B cell (primary cell): Measurements from ENCODE around the gene ADAMTS17. TPM values are rescaled to one million over a fixed set of nuclear protein-coding genes. Genes with fewer than 3 reads are reported as not detected.

Experiments
- ATAC-seq: fragments of 200-7000 bp; cut with Tn5 transposase; one replicate; pipeline ENCODE4 v1.10.0; 2021; ENCODE audit warnings: low read depth, mild to moderate bottlenecking, moderate number of reproducible peaks, moderate library complexity
- CTCF ChIA-PET: fragments of 350-600 bp; sonication (Branson Sonifier 250); formaldehyde crosslinking; loops from one replicate; lab custom pipeline; 2021; ENCODE audit warnings: antibody characterized with exemption, inconsistent platforms; lab: Charles Lee
- POLR2A ChIA-PET: fragments of 350-600 bp; sonication (Branson Sonifier 250); formaldehyde crosslinking; loops from one replicate; lab custom pipeline; 2021; ENCODE audit warnings: antibody characterized with exemption; lab: Charles Lee
- DNase-seq: peaks from one replicate; pipeline ENCODE4 v3.0.0; 2013
- H2AFZ ChIP-seq: 2 replicates; pipeline ENCODE4 v1.6.1; 2012; ENCODE audit warnings: mild to moderate bottlenecking, low read depth, low read length; ENCODE audit not compliant: insufficient read depth, poor library complexity, severe bottlenecking
- H3K27ac ChIP-seq, 2 donors: 1 replicate in 1 of 2; 2 replicates in 1 of 2; pipeline ENCODE4 v1.5.1; 2012 to 2013; ENCODE audit warnings: low read length in 2 of 2, mild to moderate bottlenecking in 2 of 2, moderate library complexity in 1 of 2
- H3K27me3 ChIP-seq, 4 experiments: fragments of 200-600 bp in 1 of 4; sonication (generic) in 1 of 4; replicated peaks in 1 of 4; 1 replicate in 2 of 4; 2 replicates in 2 of 4; pipeline versions ENCODE4 v1.6.1 to v1.7.0; 2013 to 2016; ENCODE audit warnings: low read length in 3 of 4, mild to moderate bottlenecking in 2 of 4, mixed read lengths in 1 of 4, moderate library complexity in 1 of 4; ENCODE audit not compliant: insufficient read depth in 4 of 4, control insufficient read depth in 3 of 4; ENCODE audit errors: control extremely low read depth in 1 of 4
- H3K36me3 ChIP-seq, 2 experiments: replicated peaks in 1 of 2; 1 replicate in 1 of 2; 2 replicates in 1 of 2; pipeline versions ENCODE4 v1.6.1 to v1.7.1; 2013; ENCODE audit warnings: low read length in 1 of 2; ENCODE audit not compliant: insufficient read depth in 2 of 2, control insufficient read depth in 1 of 2; ENCODE audit errors: control extremely low read depth in 1 of 2, extremely low read depth in 1 of 2
- H3K4me1 ChIP-seq, 2 donors: fragments of 200-600 bp in 1 of 2; sonication (generic) in 1 of 2; 1 replicate in 1 of 2; 2 replicates in 1 of 2; pipeline versions ENCODE4 v1.5.1 to v1.6.1; 2013 to 2017; ENCODE audit warnings: low read length in 2 of 2; ENCODE audit not compliant: control insufficient read depth in 2 of 2, insufficient read depth in 2 of 2
- H3K4me2 ChIP-seq: replicated peaks from 2 replicates; pipeline ENCODE3; 2012; ENCODE audit warnings: mild to moderate bottlenecking, low read depth, low read length; ENCODE audit not compliant: poor library complexity, severe bottlenecking
- H3K4me3 ChIP-seq, 5 experiments: fragments of 200-600 bp in 1 of 5; sonication (generic) in 1 of 5; 1 replicate in 3 of 5; 2 replicates in 2 of 5; pipeline versions ENCODE4 v1.5.1 to v1.7.0; 2011 to 2016; ENCODE audit warnings: low read length in 4 of 5, mild to moderate bottlenecking in 4 of 5, low read depth in 2 of 5, control low read depth in 1 of 5, moderate library complexity in 1 of 5; ENCODE audit not compliant: insufficient read depth in 1 of 5; ENCODE audit errors: control extremely low read depth in 1 of 5, extremely low read depth in 1 of 5
- H3K79me2 ChIP-seq: fragments of 200-600 bp; sonication (generic); one replicate; pipeline ENCODE4 v1.6.0; 2016; ENCODE audit warnings: low read length; ENCODE audit not compliant: control insufficient read depth, insufficient read depth
- H3K9ac ChIP-seq: fragments of 200-600 bp; sonication (generic); 2 replicates; pipeline ENCODE4 v1.6.1; 2017; ENCODE audit warnings: mild to moderate bottlenecking, low read length, moderate library complexity
- H3K9me3 ChIP-seq, 3 donors: one replicate each; pipeline versions ENCODE4 v1.6.1 to v1.7.1; 2013; ENCODE audit warnings: low read length in 2 of 3; ENCODE audit not compliant: control insufficient read depth in 2 of 3, insufficient read depth in 1 of 3; ENCODE audit errors: control extremely low read depth in 1 of 3
- H4K20me1 ChIP-seq: 2 replicates; pipeline ENCODE4 v1.6.0; 2012; ENCODE audit warnings: mild to moderate bottlenecking, low read length; ENCODE audit not compliant: insufficient read depth, control insufficient read depth, poor library complexity, severe bottlenecking
- H3K27ac Mint-ChIP-seq: one replicate; pipeline ENCODE4 v1.8.0; 2021; ENCODE audit warnings: mixed read lengths
- H3K27me3 Mint-ChIP-seq: one replicate; pipeline ENCODE4 v1.8.0; 2021; ENCODE audit warnings: mixed read lengths
- H3K4me1 Mint-ChIP-seq: one replicate; pipeline ENCODE4 v1.8.0; 2021; ENCODE audit warnings: mixed read lengths
- H3K4me3 Mint-ChIP-seq: one replicate; pipeline ENCODE4 v1.8.0; 2021; ENCODE audit warnings: mixed read lengths
- H3K9me3 Mint-ChIP-seq: one replicate; pipeline ENCODE4 v1.8.0; 2022; ENCODE audit warnings: mixed read lengths; ENCODE audit not compliant: insufficient read depth
- CTCF ChIP-seq: fragments of 200-600 bp; IDR thresholded peaks from one replicate; pipeline ENCODE4 v1.8.0; 2022; ENCODE audit warnings: antibody characterized with exemption, mild to moderate bottlenecking
- EZH2 ChIP-seq: IDR thresholded peaks from 2 replicates; pipeline ENCODE4 v1.6.1; 2012; ENCODE audit warnings: borderline replicate concordance, low read depth, mild to moderate bottlenecking, moderate library complexity, low read length; ENCODE audit not compliant: insufficient read depth, poor library complexity, severe bottlenecking
- WGBS: methylation state at CpG from one replicate; pipeline ENCODE4 v1.1.5; 2013; ENCODE audit warnings: missing lambda C conversion rate; ENCODE audit not compliant: insufficient coverage; 5-methylcytosine and 5-hydroxymethylcytosine counted together
- intact Hi-C: fragments of 100-400 bp; cut with micrococcal nuclease; formaldehyde crosslinking; loops from one replicate; pipeline ENCODE4 v1.10.0; 2022
- polyA plus RNA-seq: library from polyadenylated mRNA; depleted of rRNA; stranded (reverse); fragments of >200 nt; gene quantifications from 2 replicates; pipeline ENCODE4 v1.2.3, GENCODE V29; 2012
- total RNA-seq, 2 donors: library from RNA; stranded (reverse); fragments of 120-200 nt in 1 of 2; gene quantifications; 1 replicate in 1 of 2; 2 replicates in 1 of 2; pipeline versions ENCODE4 v1.2.3 to v1.2.4, GENCODE V29; 2013 to 2022

ADAMTS17 gene
- total and polyA plus RNA-seq, 2 donors (not counting 1 experiment from before 2014, with no cell fraction given), result 0.10 TPM; not detected in 1

- Mint-ChIP-seq H3K27ac (no peak overlapping the region), H3K4me3 (no peak overlapping the region), H3K4me1 (no peaks in the 10 kb centered on the region), H3K9me3 (no peaks in the 10 kb centered on the region), H3K27me3 (no peaks in the 10 kb centered on the region)
- ChIA-PET CTCF (no interaction called here), POLR2A (no interaction called here)
- intact Hi-C loops, result no loop called here
- H2AFZ ChIP-seq, result no peak overlapping the region
- H3K4me1 ChIP-seq, result no peaks in the 10 kb centered on the region
- peaks cover 0 to 8% (median 0%) of the 10 kb centered on the region in 3 donors for H3K9me3 ChIP-seq
- no peak overlapping the region for H3K4me3 ChIP-seq
- no peak for ATAC-seq
- H3K9ac ChIP-seq, result no peak overlapping the region
- no peak for TF ChIP-seq CTCF
- no peak for TF ChIP-seq EZH2
- H3K4me2 ChIP-seq, result no peak overlapping the region
- whole genome bisulfite sequencing, result 86% methylated on average over 9 of the region's 14 CpGs
- H3K36me3 ChIP-seq, result no peaks in the 10 kb centered on the region
- H4K20me1 ChIP-seq, result no peaks in the 10 kb centered on the region
- no peaks in the 10 kb centered on the region for H3K27me3 ChIP-seq
- no peak for DNase-seq
- H3K79me2 ChIP-seq, result no peaks in the 10 kb centered on the region
- no peak overlapping the region for H3K27ac ChIP-seq
Measured at GRCh38 chr15:100220058-100220768, 121.6 kb downstream of the ADAMTS17 start.

GRCh38 chr15:100218434-100218833 lies 123.3 kb downstream of the ADAMTS17 start:
- Histone ChIP-seq H3K4me2 (no peak overlapping the region), H3K9ac (no peak overlapping the region), H3K27me3 (no peaks in the 10 kb centered on the region), H3K36me3 (no peaks in the 10 kb centered on the region), H3K79me2 (no peaks in the 10 kb centered on the region), H2AFZ (no peak overlapping the region), H3K4me3 (no peak overlapping the region), H3K9me3 (peaks cover 0 to 8% (median 0%) of the 10 kb centered on the region in 3 donors), H3K4me1 (no peaks in the 10 kb centered on the region), H4K20me1 (no peaks in the 10 kb centered on the region), H3K27ac (no peak overlapping the region)
- ATAC-seq, result no peak
- Mint-ChIP-seq H3K4me3 (no peak overlapping the region), H3K9me3 (no peaks in the 10 kb centered on the region), H3K4me1 (no peaks in the 10 kb centered on the region), H3K27ac (no peak overlapping the region), H3K27me3 (peaks cover 7% of the 10 kb centered on the region)
- WGBS, result no CpG with 5 or more reads among the region's 5 CpGs
- TF ChIP-seq CTCF, result no peak
- TF ChIP-seq EZH2, result no peak
- intact Hi-C loops, result no loop called here
- DNase-seq, result no peak
- ChIA-PET CTCF (no interaction called here), POLR2A (no interaction called here)
